Mesenchymal stem cell (in vitro differentiated cells and primary cell): ENCODE results near the gene PIR.

Source experiments
- DNase-seq: peaks from one replicate; pipeline ENCODE4 v3.0.0-alpha.2; 2013
- H2AFZ ChIP-seq: one replicate; pipeline ENCODE4 v1.6.1; 2013; ENCODE audit warnings: low read depth, mild to moderate bottlenecking, control low read depth, inconsistent platforms, low read length, moderate library complexity
- H2AK5ac ChIP-seq: 2 replicates; pipeline ENCODE4 v1.6.1; 2013; ENCODE audit warnings: low read length, moderate library complexity, mild to moderate bottlenecking, inconsistent platforms; ENCODE audit not compliant: severe bottlenecking
- H2BK120ac ChIP-seq: one replicate; pipeline ENCODE4 v1.6.1; 2013; ENCODE audit warnings: low read depth, mild to moderate bottlenecking, inconsistent platforms, low read length, moderate library complexity
- H2BK12ac ChIP-seq, 2 experiments: one replicate each; pipeline ENCODE4 v1.6.1; 2013; ENCODE audit warnings: inconsistent platforms in 2 of 2, low read length in 2 of 2, mild to moderate bottlenecking in 2 of 2, moderate library complexity in 2 of 2, control low read depth in 1 of 2
- H2BK15ac ChIP-seq: one replicate; pipeline ENCODE4 v1.6.1; 2013; ENCODE audit warnings: mild to moderate bottlenecking, low read depth, inconsistent platforms; ENCODE audit not compliant: poor library complexity, severe bottlenecking
- H2BK5ac ChIP-seq: 2 replicates; pipeline ENCODE4 v1.6.1; 2013; ENCODE audit warnings: low read depth, mild to moderate bottlenecking, low read length, control low read depth, inconsistent platforms; ENCODE audit not compliant: poor library complexity, severe bottlenecking
- H3K14ac ChIP-seq, 2 experiments: one replicate each; pipeline ENCODE4 v1.6.1; 2013; ENCODE audit warnings: inconsistent platforms in 2 of 2, low read length in 2 of 2, control low read depth in 1 of 2, mild to moderate bottlenecking in 1 of 2, moderate library complexity in 1 of 2
- H3K18ac ChIP-seq, 2 experiments: one replicate each; pipeline ENCODE4 v1.6.1; 2013; ENCODE audit warnings: inconsistent platforms in 2 of 2, low read length in 2 of 2, control low read depth in 1 of 2, low read depth in 1 of 2, mild to moderate bottlenecking in 1 of 2
- H3K23ac ChIP-seq, 2 experiments: one replicate each; pipeline ENCODE4 v1.6.1; 2013; ENCODE audit warnings: inconsistent platforms in 2 of 2, low read length in 2 of 2, mild to moderate bottlenecking in 2 of 2, moderate library complexity in 2 of 2, control low read depth in 1 of 2
- H3K27ac ChIP-seq: 2 replicates; pipeline ENCODE4 v1.5.1; 2013; ENCODE audit warnings: mild to moderate bottlenecking, moderate library complexity, low read length, control low read depth, inconsistent platforms; ENCODE audit not compliant: poor library complexity, severe bottlenecking
- H3K27me3 ChIP-seq, 2 experiments: 2 replicates each; pipeline versions ENCODE4 v1.6.1 to v1.7.0; 2013; ENCODE audit warnings: low read length in 2 of 2, mild to moderate bottlenecking in 2 of 2, moderate library complexity in 2 of 2, control low read depth in 1 of 2, inconsistent platforms in 1 of 2; ENCODE audit not compliant: control insufficient read depth in 1 of 2, insufficient read depth in 1 of 2
- H3K36me3 ChIP-seq, 2 experiments: 2 replicates each; pipeline versions ENCODE4 v1.6.1 to v1.7.0; 2013; ENCODE audit warnings: low read length in 2 of 2, control low read depth in 1 of 2, inconsistent platforms in 1 of 2, low read depth in 1 of 2, mild to moderate bottlenecking in 1 of 2; ENCODE audit not compliant: insufficient read depth in 2 of 2, control insufficient read depth in 1 of 2
- H3K4ac ChIP-seq, 2 experiments: one replicate each; pipeline ENCODE4 v1.6.1; 2013; ENCODE audit warnings: inconsistent platforms in 2 of 2, low read length in 2 of 2, mild to moderate bottlenecking in 2 of 2, moderate library complexity in 2 of 2, control low read depth in 1 of 2, low read depth in 1 of 2
- H3K4me1 ChIP-seq: 2 replicates; pipeline ENCODE4 v1.6.1; 2013; ENCODE audit warnings: low read depth, low read length, control low read depth; ENCODE audit not compliant: control insufficient read depth, insufficient read depth
- H3K4me2 ChIP-seq: 2 replicates; pipeline ENCODE4 v1.6.1; 2013; ENCODE audit warnings: low read length, mild to moderate bottlenecking, inconsistent platforms; ENCODE audit not compliant: poor library complexity, severe bottlenecking
- H3K4me3 ChIP-seq, 2 experiments: 2 replicates each; pipeline versions ENCODE4 v1.5.1 to v1.7.0; 2013; ENCODE audit warnings: low read length in 2 of 2, mild to moderate bottlenecking in 2 of 2, control low read depth in 1 of 2, low read depth in 1 of 2; ENCODE audit not compliant: insufficient read depth in 1 of 2
- H3K79me1 ChIP-seq: replicated peaks from 2 replicates; pipeline ENCODE4 v1.6.1; 2013; ENCODE audit warnings: mild to moderate bottlenecking, control low read depth, low read length, inconsistent platforms; ENCODE audit not compliant: poor library complexity, severe bottlenecking
- H3K9ac ChIP-seq: 2 replicates; pipeline ENCODE4 v1.7.0; 2013; ENCODE audit warnings: mild to moderate bottlenecking, low read length, moderate library complexity
- H3K9me3 ChIP-seq: 2 replicates; pipeline ENCODE4 v1.7.0; 2013; ENCODE audit warnings: mild to moderate bottlenecking, low read length; ENCODE audit not compliant: control insufficient read depth
- H4K8ac ChIP-seq: one replicate; pipeline ENCODE4 v1.6.1; 2013; ENCODE audit warnings: inconsistent platforms, mild to moderate bottlenecking, low read length, moderate library complexity
- H4K91ac ChIP-seq: one replicate; pipeline ENCODE4 v1.6.1; 2013; ENCODE audit warnings: mild to moderate bottlenecking, low read length, inconsistent platforms
- WGBS: methylation state at CpG from one replicate; pipeline ENCODE4 v1.1.7; 2013; ENCODE audit warnings: mixed read lengths; 5-methylcytosine and 5-hydroxymethylcytosine counted together

PIR gene

DNA sequence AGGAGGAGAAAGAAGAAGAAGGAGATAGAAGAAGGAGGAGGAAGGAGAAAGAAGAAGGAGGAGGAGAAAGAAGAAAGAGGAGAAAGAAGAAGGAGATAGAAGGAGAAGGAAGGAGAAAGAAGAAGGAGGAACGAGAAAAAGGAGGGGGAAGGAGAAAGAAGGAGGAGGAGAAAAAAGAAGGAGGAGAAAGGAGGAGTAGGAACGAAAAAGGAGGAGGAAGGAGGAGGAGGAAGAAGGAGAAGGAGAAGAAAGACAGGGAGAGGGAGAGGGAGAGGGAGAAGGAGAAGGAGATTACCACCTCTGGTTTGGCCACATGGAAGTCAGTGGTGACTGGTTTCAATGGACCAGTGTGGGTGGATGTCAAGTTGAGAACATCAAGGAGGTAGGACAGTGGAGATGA is 58.9 kb downstream of the PIR start:
- Histone ChIP-seq H3K23ac (no peak overlapping the region), H2BK12ac (no peak overlapping the region), H2BK15ac (no peak overlapping the region), H3K9ac (no peak overlapping the region), H2AK5ac (no peak overlapping the region), H4K8ac (no peak overlapping the region), H3K27me3 (peaks cover 0 to 9% of the 10 kb centered on the region in 2 experiments), H3K18ac (no peak overlapping the region), H3K14ac (no peak overlapping the region), H2BK5ac (no peak overlapping the region), H2AFZ (no peak overlapping the region), H3K4me3 (no peak overlapping the region), H3K79me1 (no peaks in the 10 kb centered on the region), H3K4ac (no peak overlapping the region), H2BK120ac (no peak overlapping the region), H3K4me1 (no peaks in the 10 kb centered on the region), H4K91ac (no peak overlapping the region), H3K4me2 (no peak overlapping the region), H3K36me3 (no peaks in the 10 kb centered on the region), H3K9me3 (no peaks in the 10 kb centered on the region), H3K27ac (no peak overlapping the region)
- DNase-seq, result no peak
- 94% methylated on average over 2 of the region's 2 CpGs for WGBS

DNA sequence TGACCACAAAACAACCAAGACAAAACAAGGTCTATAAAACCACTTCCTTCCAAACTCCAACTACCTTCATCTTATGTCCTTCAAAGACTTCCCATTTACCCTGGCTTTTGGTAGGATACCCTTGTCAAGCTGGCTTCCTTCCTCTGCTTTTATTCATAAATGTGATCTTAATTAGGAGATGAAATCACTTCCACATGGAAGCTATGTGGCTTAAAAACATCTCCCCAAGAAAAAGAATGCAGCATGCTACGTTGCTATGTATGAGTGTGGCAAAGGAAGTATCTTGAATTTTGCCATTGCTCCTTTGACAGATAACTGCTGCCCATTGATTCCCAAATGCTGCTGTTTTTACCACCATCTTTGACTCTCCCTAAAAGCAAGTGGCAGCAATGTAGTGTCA is 62.5 kb downstream of the PIR start:
- Histone ChIP-seq H3K4me3 (no peak overlapping the region), H4K91ac (no peak overlapping the region), H3K4me2 (no peak overlapping the region), H3K9me3 (no peaks in the 10 kb centered on the region), H3K79me1 (no peaks in the 10 kb centered on the region), H3K4me1 (no peaks in the 10 kb centered on the region), H3K36me3 (no peaks in the 10 kb centered on the region), H3K18ac (no peak overlapping the region), H3K27me3 (peaks cover 0 to 5% of the 10 kb centered on the region in 2 experiments), H2BK12ac (no peak overlapping the region), H3K4ac (no peak overlapping the region), H2AFZ (no peak overlapping the region), H3K23ac (no peak overlapping the region), H3K9ac (no peak overlapping the region), H2BK5ac (no peak overlapping the region), H2BK15ac (no peak overlapping the region), H3K14ac (no peak overlapping the region), H2BK120ac (no peak overlapping the region), H3K27ac (no peak overlapping the region), H2AK5ac (no peak overlapping the region), H4K8ac (no peak overlapping the region)
- no peak for DNase-seq
- WGBS, result 33% methylated on average over 1 of the region's 1 CpG

DNA sequence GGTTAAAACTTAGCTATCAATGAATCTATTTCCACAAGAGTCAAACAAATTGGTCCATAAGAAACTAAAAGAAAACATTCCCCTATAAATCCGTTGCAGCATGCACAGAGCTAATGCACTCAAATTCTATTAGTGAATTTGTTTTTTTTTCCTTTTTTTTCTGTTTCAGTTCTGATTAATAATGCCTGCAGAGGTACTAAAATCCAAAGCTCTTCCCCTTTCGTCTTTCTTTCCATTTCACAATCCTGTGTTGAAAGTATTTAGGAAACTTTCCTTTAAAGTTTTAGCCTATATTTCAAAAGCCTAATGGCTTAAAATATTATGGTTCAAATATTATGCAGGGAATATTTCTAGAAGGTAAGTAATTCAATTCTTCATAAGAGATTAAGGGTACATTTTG is 63.1 kb downstream of the PIR start:
- Histone ChIP-seq H3K18ac (no peak overlapping the region), H3K27me3 (peaks cover 0 to 5% of the 10 kb centered on the region in 2 experiments), H2BK5ac (no peak overlapping the region), H2BK15ac (no peak overlapping the region), H3K4me2 (no peak overlapping the region), H2AFZ (no peak overlapping the region), H4K91ac (no peak overlapping the region), H2BK12ac (no peak overlapping the region), H4K8ac (no peak overlapping the region), H3K14ac (no peak overlapping the region), H3K23ac (no peak overlapping the region), H3K9me3 (no peaks in the 10 kb centered on the region), H3K4ac (no peak overlapping the region), H2AK5ac (no peak overlapping the region), H3K4me3 (no peak overlapping the region), H2BK120ac (no peak overlapping the region), H3K36me3 (no peaks in the 10 kb centered on the region), H3K27ac (no peak overlapping the region), H3K4me1 (no peaks in the 10 kb centered on the region), H3K79me1 (no peaks in the 10 kb centered on the region), H3K9ac (no peak overlapping the region)
- DNase-seq, result no peak
- no CpG with 5 or more reads among the region's 2 CpGs for WGBS

GRCh38 chrX:15425024-15425423 is 68.1 kb downstream of the PIR start:
- H2BK5ac ChIP-seq, result no peak overlapping the region
- H3K18ac ChIP-seq, result no peak overlapping the region
- no peak overlapping the region for H2BK12ac ChIP-seq
- no peaks in the 10 kb centered on the region for H3K36me3 ChIP-seq
- no peaks in the 10 kb centered on the region for H3K79me1 ChIP-seq
- no peak for DNase-seq
- H2BK120ac ChIP-seq, result no peak overlapping the region
- no peak overlapping the region for H2AFZ ChIP-seq
- no peak overlapping the region for H4K8ac ChIP-seq
- H3K4me2 ChIP-seq, result no peak overlapping the region
- no CpG with 5 or more reads among the region's 1 CpG for whole genome bisulfite sequencing
- H3K23ac ChIP-seq, result no peak overlapping the region
- no peaks in the 10 kb centered on the region for H3K4me1 ChIP-seq
- no peak overlapping the region for H3K14ac ChIP-seq
- no peak overlapping the region for H3K4me3 ChIP-seq
- no peak overlapping the region for H3K9ac ChIP-seq
- no peak overlapping the region for H2BK15ac ChIP-seq
- no peaks in the 10 kb centered on the region for H3K27me3 ChIP-seq
- H4K91ac ChIP-seq, result no peak overlapping the region
- H2AK5ac ChIP-seq, result no peak overlapping the region
- H3K9me3 ChIP-seq, result peaks cover 7% of the 10 kb centered on the region
- no peak overlapping the region for H3K27ac ChIP-seq
- no peak overlapping the region for H3K4ac ChIP-seq
